K562 (cell line): Measurements from ENCODE around the gene ORC4. TPM values are rescaled to one million over a fixed set of nuclear protein-coding genes. Genes with fewer than 3 reads are reported as not detected.

Source experiments
- ATAC-seq: fragments of 200-7000 bp; cut with Tn5 transposase; 3 replicates; pipeline ENCODE4 v1.9.1; 2020; ENCODE audit warnings: moderate library complexity
- BruUV-seq: library from RNA; stranded (reverse); fragments of 400-500 nt; replicated peaks from 2 replicates; lab custom pipeline; 2021; lab: Mats Ljungman, UMichigan
- CTCF ChIA-PET: fragments of 300-600 bp; formaldehyde crosslinking; extraction: SDS; loops from one replicate; lab custom pipeline; 2021; ENCODE audit warnings: low intra/inter-chr PET ratio; lab: Yijun Ruan, JAX
- POLR2A ChIA-PET: fragments of 300-600, 350-650 bp; sonication (Branson Sonifier 250); formaldehyde crosslinking; extraction: SDS; loops from one replicate; lab custom pipeline; 2021; ENCODE audit warnings: antibody characterized with exemption, inconsistent platforms; lab: Yijun Ruan, JAX
- DNase-seq, 4 experiments: peaks; one replicate each; pipeline versions ENCODE4 v3.0.0 to v3.0.0-alpha.2; 2011 to 2018; ENCODE audit warnings: low spot score in 3 of 4, mixed read lengths in 3 of 4; ENCODE audit errors: extremely low read depth in 1 of 4
- FAIRE-seq: peaks from 2 replicates; lab custom pipeline; 2011; peaks lifted over from hg19 to GRCh38; lab: Jason Lieb, UNC
- H2AFZ ChIP-seq: 2 replicates; pipeline ENCODE4 v1.6.0; 2011; ENCODE audit warnings: low read depth, low read length, control low read depth, inconsistent platforms
- H3K27ac ChIP-seq: fragments of 200-600 bp; 3 replicates; pipeline ENCODE4 v1.8.0; 2011; ENCODE audit warnings: low read depth, mild to moderate bottlenecking, control low read depth, inconsistent platforms, low read length, moderate library complexity, mixed read lengths; ENCODE audit errors: extremely low read depth
- H3K27me3 ChIP-seq, 2 experiments: fragments of 300-600 bp in 1 of 2; 2 replicates in 1 of 2; 3 replicates in 1 of 2; pipeline versions ENCODE4 v1.6.0 to v1.8.0; 2011; ENCODE audit warnings: inconsistent platforms in 2 of 2, low read length in 2 of 2, mild to moderate bottlenecking in 1 of 2, mixed read lengths in 1 of 2, moderate library complexity in 1 of 2; ENCODE audit not compliant: control insufficient read depth in 2 of 2, insufficient read depth in 2 of 2
- H3K36me3 ChIP-seq: fragments of 300-600 bp; 3 replicates; pipeline ENCODE4 v1.8.0; 2011; ENCODE audit warnings: mild to moderate bottlenecking, low read length, inconsistent platforms; ENCODE audit not compliant: control insufficient read depth, insufficient read depth
- H3K4me1 ChIP-seq, 2 experiments: fragments of 200-600 bp in 1 of 2; replicated peaks in 1 of 2; 2 replicates in 1 of 2; 3 replicates in 1 of 2; pipeline versions ENCODE4 v1.5.1 to v1.8.0; 2011; ENCODE audit warnings: inconsistent platforms in 2 of 2, low read length in 2 of 2, mild to moderate bottlenecking in 1 of 2, mixed read lengths in 1 of 2, moderate library complexity in 1 of 2; ENCODE audit not compliant: control insufficient read depth in 2 of 2, insufficient read depth in 2 of 2
- H3K4me2 ChIP-seq: 2 replicates; pipeline ENCODE4 v1.6.1; 2011; ENCODE audit warnings: low read length, control low read depth, inconsistent platforms, mixed read lengths; ENCODE audit not compliant: insufficient read depth
- H3K4me3 ChIP-seq: fragments of 200-600 bp; sonication (generic), shearing (Covaris generic); 2 replicates; pipeline ENCODE4 v1.5.1; 2016; ENCODE audit warnings: control low read depth, inconsistent platforms
- H3K79me2 ChIP-seq: fragments of 200-600 bp; 3 replicates; pipeline ENCODE4 v1.8.0; 2011; ENCODE audit warnings: low read length, inconsistent platforms; ENCODE audit not compliant: control insufficient read depth, insufficient read depth
- H3K9ac ChIP-seq, 2 experiments: 2 replicates each; pipeline versions ENCODE4 v1.6.0 to v1.6.1; 2011; ENCODE audit warnings: low read depth in 2 of 2, low read length in 2 of 2, control low read depth in 1 of 2, inconsistent platforms in 1 of 2, mild to moderate bottlenecking in 1 of 2, mixed read lengths in 1 of 2; ENCODE audit not compliant: insufficient read depth in 1 of 2
- H3K9me1 ChIP-seq: one replicate; pipeline ENCODE4 v1.6.0; 2011; ENCODE audit warnings: inconsistent platforms, mild to moderate bottlenecking, low read length, moderate library complexity; ENCODE audit not compliant: control insufficient read depth, insufficient read depth
- H3K9me3 ChIP-seq: replicated peaks from 2 replicates; pipeline ENCODE4 v1.5.1; 2011; ENCODE audit warnings: low read depth, low read length, inconsistent platforms; ENCODE audit not compliant: control insufficient read depth, insufficient read depth
- H4K20me1 ChIP-seq: replicated peaks from 2 replicates; pipeline ENCODE4 v1.6.1; 2011; ENCODE audit warnings: low read length, inconsistent platforms, mixed read lengths; ENCODE audit not compliant: control insufficient read depth, insufficient read depth
- ESRRB ChIP-seq: fragments of 250-450 bp; sonication (Bioruptor Pico); IDR thresholded peaks from 2 replicates; pipeline ENCODE4 v1.5.0; 2020; ENCODE audit warnings: mild to moderate bottlenecking, moderate library complexity, borderline replicate concordance
- HDAC3 ChIP-seq: fragments of 450-650 bp; IDR thresholded peaks from 2 replicates; pipeline ENCODE4 v1.6.1; 2018; ENCODE audit warnings: borderline replicate concordance, mild to moderate bottlenecking, moderate library complexity; ENCODE audit not compliant: partially characterized antibody
- JUN ChIP-seq, 2 experiments: sonication (generic) in 1 of 2; formaldehyde crosslinking in 1 of 2; IDR thresholded peaks; 2 replicates each; pipeline versions ENCODE4 v1.6.1 to v1.8.0; 2012 to 2022; ENCODE audit warnings: borderline replicate concordance in 2 of 2, mild to moderate bottlenecking in 2 of 2, improper control_type of control experiment in 1 of 2, low read depth in 1 of 2, low read length in 1 of 2, missing genetic modification reagents in 1 of 2
- KAT2B ChIP-seq: IDR thresholded peaks from one replicate; pipeline ENCODE4 v1.6.1; 2012; ENCODE audit warnings: low read depth, mild to moderate bottlenecking, control low read depth, inconsistent platforms, low read length, moderate library complexity
- KLF16 ChIP-seq: IDR thresholded peaks from 2 replicates; pipeline ENCODE4 v1.6.1; 2016; ENCODE audit warnings: antibody characterized with exemption
- MEIS2 ChIP-seq: fragments of 450-650 bp; IDR thresholded peaks from 2 replicates; pipeline ENCODE4 v1.6.1; 2014; ENCODE audit warnings: mild to moderate bottlenecking; ENCODE audit not compliant: partially characterized antibody
- NONO ChIP-seq, 2 experiments: fragments of 200-400 bp in 1 of 2; fragments of 450-650 bp in 1 of 2; formaldehyde crosslinking in 1 of 2; IDR thresholded peaks; 2 replicates each; pipeline ENCODE4 v1.6.1; 2017; ENCODE audit warnings: low read depth in 2 of 2, mild to moderate bottlenecking in 2 of 2, moderate library complexity in 2 of 2, low read length in 1 of 2
- RB1 ChIP-seq: fragments of 450-650 bp; IDR thresholded peaks from 2 replicates; pipeline ENCODE4 v1.6.1; 2017; ENCODE audit warnings: low read depth, mild to moderate bottlenecking
- SMARCA5 ChIP-seq: fragments of 450-650 bp; IDR thresholded peaks from 2 replicates; pipeline ENCODE4 v1.6.1; 2016
- STAT5A ChIP-seq: IDR thresholded peaks from 2 replicates; pipeline ENCODE4 v1.6.1; 2012; ENCODE audit warnings: low read length, inconsistent platforms, borderline replicate concordance
- TFAM ChIP-seq: fragments of 250-450 bp; sonication (Bioruptor Pico); conservative IDR thresholded peaks from 2 replicates; pipeline ENCODE4 v1.5.0; 2021; ENCODE audit warnings: mild to moderate bottlenecking, moderate library complexity
- TSC22D4 ChIP-seq: fragments of 450-650 bp; IDR thresholded peaks from 2 replicates; pipeline ENCODE4 v1.6.1; 2016; ENCODE audit warnings: missing genetic modification characterization, missing biosample characterization, control low read depth
- ZBTB43 ChIP-seq: sonication (generic); formaldehyde crosslinking; IDR thresholded peaks from 2 replicates; pipeline ENCODE4 v1.8.0; 2023; ENCODE audit warnings: mild to moderate bottlenecking, missing genetic modification reagents
- ZNF707 ChIP-seq: fragments of 250-450 bp; sonication (Bioruptor Pico); conservative IDR thresholded peaks from 2 replicates; pipeline ENCODE4 v1.8.0; 2022; ENCODE audit warnings: inconsistent platforms, mild to moderate bottlenecking, moderate library complexity
- WGBS: fragments of 100-300 bp; shearing (Covaris generic); methylation state at CpG from one replicate; pipeline ENCODE4 v1.1.6; 2016; ENCODE audit warnings: low coverage, mixed read lengths; ENCODE audit not compliant: insufficient coverage; ENCODE audit errors: missing lambda C conversion rate; 5-methylcytosine and 5-hydroxymethylcytosine counted together
- in situ Hi-C: fragments of 300-500 bp; cut with MboI; formaldehyde crosslinking; loops from 4 replicates; pipeline ENCODE4 v1.15.0; 2018; ENCODE audit warnings: inconsistent platforms, mixed read lengths
- intact Hi-C: fragments of 100-400 bp; cut with micrococcal nuclease; formaldehyde crosslinking; loops from 2 replicates; pipeline ENCODE4 v1.14.2; 2022
- polyA plus RNA-seq, 8 experiments: library from polyadenylated mRNA; depleted of rRNA in 4 of 8; stranded (reverse) in 5 of 8; unstranded in 3 of 8; fragments of >200 nt; fragmentation: Nextera tagmentation in 2 of 8; fragmentation: Illumina TruSeq in 1 of 8; extraction: Ambion mirVana in 2 of 8; extraction: Trizol in 1 of 8; gene quantifications; 2 replicates each; pipeline versions ENCODE4 v1.2.1 to v1.2.3, GENCODE V29; 2011 to 2014; ENCODE audit warnings: inconsistent platforms in 1 of 8, missing spikeins in 1 of 8
- total RNA-seq, 7 experiments: library from RNA; depleted of rRNA in 6 of 7; stranded (reverse); fragments of >200 nt in 6 of 7; fragmentation: Illumina TruSeq in 2 of 7; extraction: Trizol in 2 of 7; gene quantifications; 2 replicates each; pipeline versions ENCODE4 v1.2.1 to v1.2.3, GENCODE V29; 2011 to 2021; ENCODE audit warnings: low replicate concordance in 1 of 7
- TF ChIP-seq, protein P1 (sequence below), 2 experiments: fragments of 250-450 bp in 1 of 2; fragments of 450-650 bp in 1 of 2; sonication (Bioruptor Pico) in 1 of 2; IDR thresholded peaks; 2 replicates each; pipeline versions ENCODE4 v1.6.1 to v1.8.0; 2016 to 2021; ENCODE audit warnings: mild to moderate bottlenecking in 2 of 2, moderate library complexity in 2 of 2, missing compliant biosample characterization in 1 of 2, missing genetic modification characterization in 1 of 2
- TF ChIP-seq, protein P2 (sequence below): fragments of 450-650 bp; conservative IDR thresholded peaks from 2 replicates; pipeline ENCODE4 v1.6.1; 2016; ENCODE audit warnings: missing genetic modification characterization, low read depth, mild to moderate bottlenecking, control low read depth, missing compliant biosample characterization
- TF ChIP-seq, protein P3 (sequence below): fragments of 250-450 bp; sonication (Bioruptor Pico); IDR thresholded peaks from 2 replicates; pipeline ENCODE4 v1.8.0; 2022; ENCODE audit warnings: moderate library complexity, mild to moderate bottlenecking, inconsistent platforms
- TF ChIP-seq, protein P4 (sequence below), 2 experiments: fragments of 450-650 bp in 1 of 2; sonication (generic) in 1 of 2; formaldehyde crosslinking; conservative IDR thresholded peaks; 2 replicates each; pipeline versions ENCODE4 v1.4.0 to v1.8.1; 2020 to 2022; ENCODE audit warnings: mild to moderate bottlenecking in 1 of 2, missing genetic modification reagents in 1 of 2

The ORC4 gene
- total and polyA plus RNA-seq, 9 of the 15 experiments (the other 6 are each of a cell fraction or from before 2014, with no cell fraction given): 58.6 to 100 (median 70.5) TPM

- BruUV-seq: no TSS peak
- in situ Hi-C loops: no loop called here
- no peaks in the 10 kb centered on the region for H4K20me1 ChIP-seq
- peak overlapping the region; percentile 75 to 92; a peak in 3 of 4 replicates for H3K9ac ChIP-seq
- H3K27ac ChIP-seq: peak overlapping the region; percentile 89
- H3K36me3 ChIP-seq: peaks cover 3% of the 10 kb centered on the region; the same call in 1 of the 3 replicates
- POLR2A ChIA-PET: no interaction called here
- CTCF ChIA-PET: no interaction called here
- no peaks in the 10 kb centered on the region for H3K27me3 ChIP-seq
- FAIRE-seq (no peak), DNase-seq (peak in 2 of 4 experiments; percentile 13 to 17), ATAC-seq (no peak)
- H3K9me3 ChIP-seq: no peaks in the 10 kb centered on the region
- peaks cover 86% of the 10 kb centered on the region for H3K79me2 ChIP-seq
- no peaks in the 10 kb centered on the region for H3K9me1 ChIP-seq
- H2AFZ ChIP-seq: peak overlapping the region; percentile 38; the same call in 1 of the 2 replicates
- H3K4me1 ChIP-seq: peaks cover 0 to 6% of the 10 kb centered on the region in 2 experiments; a peak in 2 of 5 replicates
- H3K4me2 ChIP-seq: peak overlapping the region; percentile 92
- intact Hi-C loops: loop anchor here (5.0 kb wide), 1 partner anchor 180 kb away; no protein-coding TSS in a partner anchor
- 0% methylated on average over 3 of the region's 3 CpGs for WGBS
- H3K4me3 ChIP-seq: peak overlapping the region; percentile 82
- TF ChIP-seq RB1: no peak
- TF ChIP-seq ZNF707 (CRISPR knock-in tag): no peak
- TF ChIP-seq NONO (IDR thresholded peaks at IDR 0.05; ENCODE audit: low read depth in 2 of 2, low read length in 1 of 2): no peak
- no peak for TF ChIP-seq MEIS2
- TF ChIP-seq, protein P1, sequence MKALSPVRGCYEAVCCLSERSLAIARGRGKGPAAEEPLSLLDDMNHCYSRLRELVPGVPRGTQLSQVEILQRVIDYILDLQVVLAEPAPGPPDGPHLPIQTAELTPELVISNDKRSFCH (CRISPR knock-in tag; IDR thresholded peaks at IDR 0.05): no peak
- TF ChIP-seq, protein P1 (tag; IDR thresholded peaks at IDR 0.05): no peak
- no peak for TF ChIP-seq JUN (IDR thresholded peaks at IDR 0.05; ENCODE audit: borderline replicate concordance, low read depth, low read length)
- no peak for TF ChIP-seq JUN (CRISPR knock-in tag; IDR thresholded peaks at IDR 0.05; ENCODE audit: borderline replicate concordance)
- TF ChIP-seq SMARCA5: no peak
- no peak for TF ChIP-seq ESRRB (CRISPR knock-in tag)
- no peak for TF ChIP-seq TFAM (CRISPR knock-in tag)
- no peak for TF ChIP-seq ZBTB43 (CRISPR knock-in tag)
- TF ChIP-seq KAT2B: no peak
- no peak for TF ChIP-seq STAT5A
- TF ChIP-seq, protein P2, sequence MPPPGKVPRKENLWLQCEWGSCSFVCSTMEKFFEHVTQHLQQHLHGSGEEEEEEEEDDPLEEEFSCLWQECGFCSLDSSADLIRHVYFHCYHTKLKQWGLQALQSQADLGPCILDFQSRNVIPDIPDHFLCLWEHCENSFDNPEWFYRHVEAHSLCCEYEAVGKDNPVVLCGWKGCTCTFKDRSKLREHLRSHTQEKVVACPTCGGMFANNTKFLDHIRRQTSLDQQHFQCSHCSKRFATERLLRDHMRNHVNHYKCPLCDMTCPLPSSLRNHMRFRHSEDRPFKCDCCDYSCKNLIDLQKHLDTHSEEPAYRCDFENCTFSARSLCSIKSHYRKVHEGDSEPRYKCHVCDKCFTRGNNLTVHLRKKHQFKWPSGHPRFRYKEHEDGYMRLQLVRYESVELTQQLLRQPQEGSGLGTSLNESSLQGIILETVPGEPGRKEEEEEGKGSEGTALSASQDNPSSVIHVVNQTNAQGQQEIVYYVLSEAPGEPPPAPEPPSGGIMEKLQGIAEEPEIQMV (tag): no peak
- TF ChIP-seq, protein P3, sequence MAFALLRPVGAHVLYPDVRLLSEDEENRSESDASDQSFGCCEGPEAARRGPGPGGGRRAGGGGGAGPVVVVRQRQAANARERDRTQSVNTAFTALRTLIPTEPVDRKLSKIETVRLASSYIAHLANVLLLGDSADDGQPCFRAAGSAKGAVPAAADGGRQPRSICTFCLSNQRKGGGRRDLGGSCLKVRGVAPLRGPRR (CRISPR knock-in tag): no peak
- TF ChIP-seq HDAC3: no peak
- TF ChIP-seq TSC22D4 (tag): no peak
- no peak for TF ChIP-seq KLF16
- TF ChIP-seq, protein P4, sequence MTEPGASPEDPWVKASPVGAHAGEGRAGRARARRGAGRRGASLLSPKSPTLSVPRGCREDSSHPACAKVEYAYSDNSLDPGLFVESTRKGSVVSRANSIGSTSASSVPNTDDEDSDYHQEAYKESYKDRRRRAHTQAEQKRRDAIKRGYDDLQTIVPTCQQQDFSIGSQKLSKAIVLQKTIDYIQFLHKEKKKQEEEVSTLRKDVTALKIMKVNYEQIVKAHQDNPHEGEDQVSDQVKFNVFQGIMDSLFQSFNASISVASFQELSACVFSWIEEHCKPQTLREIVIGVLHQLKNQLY (CRISPR knock-in tag; conservative IDR thresholded peaks at IDR 0.05): no peak
Measured at GRCh38 chr2:148021886-148022285, 1.3 kb upstream of the ORC4 start.
